Measurements from ENCODE around the gene ZNF662. TPM values are rescaled to one million over a fixed set of nuclear protein-coding genes. Genes with fewer than 3 reads are reported as not detected.

Gene ZNF662
- polyA plus RNA-seq, 1 experiment: 1.3 TPM

- Histone ChIP-seq H3K27ac (ENCODE audit: low read depth, low read length) (no peak within 1 kb of the TSS), H3K27me3 (ENCODE audit: control insufficient read depth, insufficient read depth, low read length) (peaks cover 12% of the 10 kb centered on the region), H3K9me3 (ENCODE audit: control insufficient read depth, insufficient read depth, low read length) (no peaks in the 10 kb centered on the region), H3K4me3 (ENCODE audit: low read depth, low read length) (no peak within 1 kb of the TSS)
- ChIA-PET POLR2A (no interaction called here), CTCF (no interaction called here)
- TF ChIP-seq, protein P1, sequence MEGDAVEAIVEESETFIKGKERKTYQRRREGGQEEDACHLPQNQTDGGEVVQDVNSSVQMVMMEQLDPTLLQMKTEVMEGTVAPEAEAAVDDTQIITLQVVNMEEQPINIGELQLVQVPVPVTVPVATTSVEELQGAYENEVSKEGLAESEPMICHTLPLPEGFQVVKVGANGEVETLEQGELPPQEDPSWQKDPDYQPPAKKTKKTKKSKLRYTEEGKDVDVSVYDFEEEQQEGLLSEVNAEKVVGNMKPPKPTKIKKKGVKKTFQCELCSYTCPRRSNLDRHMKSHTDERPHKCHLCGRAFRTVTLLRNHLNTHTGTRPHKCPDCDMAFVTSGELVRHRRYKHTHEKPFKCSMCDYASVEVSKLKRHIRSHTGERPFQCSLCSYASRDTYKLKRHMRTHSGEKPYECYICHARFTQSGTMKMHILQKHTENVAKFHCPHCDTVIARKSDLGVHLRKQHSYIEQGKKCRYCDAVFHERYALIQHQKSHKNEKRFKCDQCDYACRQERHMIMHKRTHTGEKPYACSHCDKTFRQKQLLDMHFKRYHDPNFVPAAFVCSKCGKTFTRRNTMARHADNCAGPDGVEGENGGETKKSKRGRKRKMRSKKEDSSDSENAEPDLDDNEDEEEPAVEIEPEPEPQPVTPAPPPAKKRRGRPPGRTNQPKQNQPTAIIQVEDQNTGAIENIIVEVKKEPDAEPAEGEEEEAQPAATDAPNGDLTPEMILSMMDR (IDR thresholded peaks at IDR 0.05; ENCODE audit: low read depth, low read length): no peak
- no peak for DNase-seq (ENCODE audit: low read depth, low spot score)
Measured at GRCh38 chr3:42875325-42876151, 30.4 kb upstream of the ZNF662 start, which contains the start of gene CYP8B1. TSS of gene CYP8B1 (minus strand) at chr3:42875879. CDS start at chr3:42875816, 63 bp downstream.

DNA sequence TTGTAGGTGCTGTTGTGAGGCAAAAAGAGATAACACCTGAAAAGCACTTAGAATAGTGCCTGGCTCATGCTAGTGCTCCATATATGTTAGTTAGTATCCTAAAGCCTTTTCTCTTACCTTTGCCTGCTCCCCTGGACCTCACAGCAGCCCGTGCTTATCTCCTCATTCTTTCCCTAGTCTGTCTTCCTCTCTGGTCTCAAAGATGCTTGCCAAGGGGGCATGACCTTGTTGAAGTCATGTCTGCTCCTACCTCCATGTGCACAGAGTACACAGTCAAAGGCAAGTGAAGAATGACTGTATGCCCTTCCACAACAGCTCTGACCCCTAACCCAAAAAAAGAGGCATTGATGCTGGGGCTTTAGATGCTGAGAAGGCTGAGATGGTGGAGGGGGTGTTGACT, 29.5 kb upstream of the ZNF662 start:
- no peak for DNase-seq (ENCODE audit: low read depth, low spot score)
- Histone ChIP-seq H3K9me3 (ENCODE audit: control insufficient read depth, insufficient read depth, low read length) (no peaks in the 10 kb centered on the region), H3K27me3 (ENCODE audit: control insufficient read depth, insufficient read depth, low read length) (peaks cover 12% of the 10 kb centered on the region), H3K27ac (ENCODE audit: low read depth, low read length) (no peak overlapping the region), H3K4me3 (ENCODE audit: low read depth, low read length) (no peak overlapping the region)
- POLR2A ChIA-PET: no interaction called here
- CTCF ChIA-PET: no interaction called here
- TF ChIP-seq, protein P1 (IDR thresholded peaks at IDR 0.05; ENCODE audit: low read depth, low read length): no peak

- peaks cover 12% of the 10 kb centered on the region for H3K27me3 ChIP-seq (ENCODE audit: control insufficient read depth, insufficient read depth, low read length)
- CTCF ChIA-PET: no interaction called here
- no peak overlapping the region for H3K27ac ChIP-seq (ENCODE audit: low read depth, low read length)
- no peak overlapping the region for H3K4me3 ChIP-seq (ENCODE audit: low read depth, low read length)
- H3K9me3 ChIP-seq (ENCODE audit: control insufficient read depth, insufficient read depth, low read length): no peaks in the 10 kb centered on the region
- DNase-seq (ENCODE audit: low read depth, low spot score): no peak
- TF ChIP-seq, protein P1 (IDR thresholded peaks at IDR 0.05; ENCODE audit: low read depth, low read length): no peak
- POLR2A ChIA-PET: no interaction called here
Measured at GRCh38 chr3:42876940-42877720, 28.8 kb upstream of the ZNF662 start.

- Histone ChIP-seq H3K9me3 (ENCODE audit: control insufficient read depth, insufficient read depth, low read length) (no peaks in the 10 kb centered on the region), H3K27me3 (ENCODE audit: control insufficient read depth, insufficient read depth, low read length) (peaks cover 7% of the 10 kb centered on the region), H3K4me3 (ENCODE audit: low read depth, low read length) (no peak overlapping the region), H3K27ac (ENCODE audit: low read depth, low read length) (no peak overlapping the region)
- POLR2A ChIA-PET: no interaction called here
- CTCF ChIA-PET: no interaction called here
- DNase-seq (ENCODE audit: low read depth, low spot score): no peak
- TF ChIP-seq, protein P1 (IDR thresholded peaks at IDR 0.05; ENCODE audit: low read depth, low read length): no peak
Measured at GRCh38 chr3:42877881-42878280, 28.1 kb upstream of the ZNF662 start.

DNA sequence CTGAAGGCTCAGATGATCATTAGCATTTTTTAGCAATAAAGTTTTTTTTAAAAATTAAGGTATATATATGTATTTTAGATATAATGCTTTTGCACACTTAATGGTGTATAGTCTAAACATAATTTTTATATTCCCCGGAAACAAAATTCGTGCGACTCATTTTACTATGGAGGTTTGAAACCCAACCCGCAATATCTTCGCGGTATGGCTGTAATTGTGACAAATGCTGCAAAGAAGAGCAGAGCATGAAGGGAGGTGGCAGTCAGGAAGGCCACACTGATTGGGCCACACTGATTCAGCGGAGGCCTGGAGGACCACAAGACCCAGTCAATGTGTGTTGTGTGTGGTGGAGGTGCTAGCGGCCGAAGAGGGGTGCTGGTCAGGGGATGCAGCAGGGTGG, 25.8 kb upstream of the ZNF662 start:
- Histone ChIP-seq H3K27me3 (ENCODE audit: control insufficient read depth, insufficient read depth, low read length) (peaks cover 7% of the 10 kb centered on the region), H3K27ac (ENCODE audit: low read depth, low read length) (no peak overlapping the region), H3K4me3 (ENCODE audit: low read depth, low read length) (peak overlapping the region; percentile 65; the same call in 1 of the 2 replicates), H3K9me3 (ENCODE audit: control insufficient read depth, insufficient read depth, low read length) (no peaks in the 10 kb centered on the region)
- CTCF ChIA-PET: no interaction called here
- no peak for DNase-seq (ENCODE audit: low read depth, low spot score)
- POLR2A ChIA-PET: no interaction called here
- TF ChIP-seq, protein P1 (IDR thresholded peaks at IDR 0.05; ENCODE audit: low read depth, low read length): no peak

All from AG04450 (cell line).